H1 (cell line): ENCODE data around the gene NANOS2. TPM values are rescaled to one million over a fixed set of nuclear protein-coding genes. Genes with fewer than 3 reads are reported as not detected.

Experiments used
- CBX8 ChIP-seq: fragments of 300-800, 300-1000 bp; sonication (generic); IDR thresholded peaks from 2 replicates; pipeline ENCODE4 v1.7.1; 2016; ENCODE audit warnings: low read depth, low read length, borderline replicate concordance
- GABPA ChIP-seq: IDR thresholded peaks from 2 replicates; pipeline ENCODE4 v1.6.1; 2011; ENCODE audit warnings: mild to moderate bottlenecking, low read length, moderate library complexity, borderline replicate concordance; ENCODE audit not compliant: insufficient read depth
- GTF2F1 ChIP-seq: IDR thresholded peaks from 2 replicates; pipeline ENCODE4 v1.6.1; 2012; ENCODE audit warnings: low read depth, low read length, improper control_type of control experiment, borderline replicate concordance
- KDM1A ChIP-seq: fragments of 200-600, 300-600 bp; sonication (generic); IDR thresholded peaks from 2 replicates; pipeline ENCODE4 v1.7.1; 2016; ENCODE audit warnings: mild to moderate bottlenecking, low read length, borderline replicate concordance
- KDM4A ChIP-seq: IDR thresholded peaks from one replicate; pipeline ENCODE4 v1.7.1; 2012; ENCODE audit warnings: low read depth, mild to moderate bottlenecking, moderate library complexity, low read length, inconsistent platforms; ENCODE audit not compliant: severe bottlenecking
- POLR2AphosphoS5 ChIP-seq: IDR thresholded peaks from 2 replicates; pipeline ENCODE4 v1.6.1; 2011; ENCODE audit warnings: low read depth, low read length
- RNF2 ChIP-seq: fragments of 200-900, 300-1000 bp; sonication (generic); IDR thresholded peaks from 2 replicates; pipeline ENCODE4 v1.7.1; 2016; ENCODE audit warnings: borderline replicate concordance, low read depth, mild to moderate bottlenecking, antibody characterized with exemption, low read length; ENCODE audit not compliant: poor library complexity, severe bottlenecking; ENCODE audit errors: missing control alignments
- SP4 ChIP-seq: IDR thresholded peaks from 2 replicates; pipeline ENCODE4 v1.6.1; 2012; ENCODE audit warnings: low read length, inconsistent platforms
- ZNF274 ChIP-seq: IDR thresholded peaks from 2 replicates; pipeline ENCODE4 v1.7.0; 2012; ENCODE audit warnings: low read length, borderline replicate concordance; ENCODE audit errors: extremely low read depth
- polyA plus RNA-seq, 7 experiments: library from polyadenylated mRNA; depleted of rRNA in 3 of 7; stranded (reverse) in 5 of 7; unstranded in 2 of 7; fragments of >200 nt in 5 of 7; fragments of 200-250 nt in 2 of 7; gene quantifications; 1 replicate in 5 of 7; 2 replicates in 1 of 7; 4 replicates in 1 of 7; pipeline versions ENCODE4 v1.2.1 to v1.2.3, GENCODE V29; 2011 to 2013; ENCODE audit warnings: missing spikeins in 2 of 7, mixed read lengths in 2 of 7
- total RNA-seq: library from RNA; stranded (reverse); fragmentation: NEBNext Ultra II Directional; extraction: Animal tissue kit (Norgen Biotek cat#: 25700); gene quantifications from 2 replicates; pipeline ENCODE4 v1.2.1, GENCODE V29; 2021
- TF ChIP-seq, protein P1 (sequence below): fragments of 300-600 bp; sonication (generic); IDR thresholded peaks from 2 replicates; pipeline ENCODE4 v1.7.1; 2012; ENCODE audit warnings: low read length, moderate library complexity, mild to moderate bottlenecking, inconsistent platforms; ENCODE audit not compliant: insufficient replicate concordance
- TF ChIP-seq, protein P2 (sequence below): IDR thresholded peaks from 2 replicates; pipeline ENCODE4 v1.6.1; 2012; ENCODE audit warnings: inconsistent platforms

The NANOS2 gene
- total and polyA plus RNA-seq, 2 of the 8 experiments (the other 6 are each of a cell fraction or from before 2014, with no cell fraction given), result 0.20 TPM; not detected in 1

DNA sequence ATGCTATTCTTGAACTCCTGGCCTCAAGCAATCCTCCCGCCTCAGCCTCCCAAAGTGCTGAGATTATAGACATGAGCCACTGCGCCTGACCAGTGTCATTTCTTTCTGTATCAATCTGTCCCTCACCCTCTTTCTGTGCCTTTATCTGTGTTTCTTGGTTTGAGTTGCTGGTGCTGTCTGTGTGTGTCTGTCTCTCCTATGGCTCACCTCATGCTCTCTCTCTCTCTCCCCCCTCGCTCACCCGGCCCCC, 38.5 kb downstream of the NANOS2 start (continued):
- TF ChIP-seq, protein P1, sequence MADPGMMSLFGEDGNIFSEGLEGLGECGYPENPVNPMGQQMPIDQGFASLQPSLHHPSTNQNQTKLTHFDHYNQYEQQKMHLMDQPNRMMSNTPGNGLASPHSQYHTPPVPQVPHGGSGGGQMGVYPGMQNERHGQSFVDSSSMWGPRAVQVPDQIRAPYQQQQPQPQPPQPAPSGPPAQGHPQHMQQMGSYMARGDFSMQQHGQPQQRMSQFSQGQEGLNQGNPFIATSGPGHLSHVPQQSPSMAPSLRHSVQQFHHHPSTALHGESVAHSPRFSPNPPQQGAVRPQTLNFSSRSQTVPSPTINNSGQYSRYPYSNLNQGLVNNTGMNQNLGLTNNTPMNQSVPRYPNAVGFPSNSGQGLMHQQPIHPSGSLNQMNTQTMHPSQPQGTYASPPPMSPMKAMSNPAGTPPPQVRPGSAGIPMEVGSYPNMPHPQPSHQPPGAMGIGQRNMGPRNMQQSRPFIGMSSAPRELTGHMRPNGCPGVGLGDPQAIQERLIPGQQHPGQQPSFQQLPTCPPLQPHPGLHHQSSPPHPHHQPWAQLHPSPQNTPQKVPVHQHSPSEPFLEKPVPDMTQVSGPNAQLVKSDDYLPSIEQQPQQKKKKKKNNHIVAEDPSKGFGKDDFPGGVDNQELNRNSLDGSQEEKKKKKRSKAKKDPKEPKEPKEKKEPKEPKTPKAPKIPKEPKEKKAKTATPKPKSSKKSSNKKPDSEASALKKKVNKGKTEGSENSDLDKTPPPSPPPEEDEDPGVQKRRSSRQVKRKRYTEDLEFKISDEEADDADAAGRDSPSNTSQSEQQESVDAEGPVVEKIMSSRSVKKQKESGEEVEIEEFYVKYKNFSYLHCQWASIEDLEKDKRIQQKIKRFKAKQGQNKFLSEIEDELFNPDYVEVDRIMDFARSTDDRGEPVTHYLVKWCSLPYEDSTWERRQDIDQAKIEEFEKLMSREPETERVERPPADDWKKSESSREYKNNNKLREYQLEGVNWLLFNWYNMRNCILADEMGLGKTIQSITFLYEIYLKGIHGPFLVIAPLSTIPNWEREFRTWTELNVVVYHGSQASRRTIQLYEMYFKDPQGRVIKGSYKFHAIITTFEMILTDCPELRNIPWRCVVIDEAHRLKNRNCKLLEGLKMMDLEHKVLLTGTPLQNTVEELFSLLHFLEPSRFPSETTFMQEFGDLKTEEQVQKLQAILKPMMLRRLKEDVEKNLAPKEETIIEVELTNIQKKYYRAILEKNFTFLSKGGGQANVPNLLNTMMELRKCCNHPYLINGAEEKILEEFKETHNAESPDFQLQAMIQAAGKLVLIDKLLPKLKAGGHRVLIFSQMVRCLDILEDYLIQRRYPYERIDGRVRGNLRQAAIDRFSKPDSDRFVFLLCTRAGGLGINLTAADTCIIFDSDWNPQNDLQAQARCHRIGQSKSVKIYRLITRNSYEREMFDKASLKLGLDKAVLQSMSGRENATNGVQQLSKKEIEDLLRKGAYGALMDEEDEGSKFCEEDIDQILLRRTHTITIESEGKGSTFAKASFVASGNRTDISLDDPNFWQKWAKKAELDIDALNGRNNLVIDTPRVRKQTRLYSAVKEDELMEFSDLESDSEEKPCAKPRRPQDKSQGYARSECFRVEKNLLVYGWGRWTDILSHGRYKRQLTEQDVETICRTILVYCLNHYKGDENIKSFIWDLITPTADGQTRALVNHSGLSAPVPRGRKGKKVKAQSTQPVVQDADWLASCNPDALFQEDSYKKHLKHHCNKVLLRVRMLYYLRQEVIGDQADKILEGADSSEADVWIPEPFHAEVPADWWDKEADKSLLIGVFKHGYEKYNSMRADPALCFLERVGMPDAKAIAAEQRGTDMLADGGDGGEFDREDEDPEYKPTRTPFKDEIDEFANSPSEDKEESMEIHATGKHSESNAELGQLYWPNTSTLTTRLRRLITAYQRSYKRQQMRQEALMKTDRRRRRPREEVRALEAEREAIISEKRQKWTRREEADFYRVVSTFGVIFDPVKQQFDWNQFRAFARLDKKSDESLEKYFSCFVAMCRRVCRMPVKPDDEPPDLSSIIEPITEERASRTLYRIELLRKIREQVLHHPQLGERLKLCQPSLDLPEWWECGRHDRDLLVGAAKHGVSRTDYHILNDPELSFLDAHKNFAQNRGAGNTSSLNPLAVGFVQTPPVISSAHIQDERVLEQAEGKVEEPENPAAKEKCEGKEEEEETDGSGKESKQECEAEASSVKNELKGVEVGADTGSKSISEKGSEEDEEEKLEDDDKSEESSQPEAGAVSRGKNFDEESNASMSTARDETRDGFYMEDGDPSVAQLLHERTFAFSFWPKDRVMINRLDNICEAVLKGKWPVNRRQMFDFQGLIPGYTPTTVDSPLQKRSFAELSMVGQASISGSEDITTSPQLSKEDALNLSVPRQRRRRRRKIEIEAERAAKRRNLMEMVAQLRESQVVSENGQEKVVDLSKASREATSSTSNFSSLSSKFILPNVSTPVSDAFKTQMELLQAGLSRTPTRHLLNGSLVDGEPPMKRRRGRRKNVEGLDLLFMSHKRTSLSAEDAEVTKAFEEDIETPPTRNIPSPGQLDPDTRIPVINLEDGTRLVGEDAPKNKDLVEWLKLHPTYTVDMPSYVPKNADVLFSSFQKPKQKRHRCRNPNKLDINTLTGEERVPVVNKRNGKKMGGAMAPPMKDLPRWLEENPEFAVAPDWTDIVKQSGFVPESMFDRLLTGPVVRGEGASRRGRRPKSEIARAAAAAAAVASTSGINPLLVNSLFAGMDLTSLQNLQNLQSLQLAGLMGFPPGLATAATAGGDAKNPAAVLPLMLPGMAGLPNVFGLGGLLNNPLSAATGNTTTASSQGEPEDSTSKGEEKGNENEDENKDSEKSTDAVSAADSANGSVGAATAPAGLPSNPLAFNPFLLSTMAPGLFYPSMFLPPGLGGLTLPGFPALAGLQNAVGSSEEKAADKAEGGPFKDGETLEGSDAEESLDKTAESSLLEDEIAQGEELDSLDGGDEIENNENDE, result no peak
- TF ChIP-seq, protein P2, sequence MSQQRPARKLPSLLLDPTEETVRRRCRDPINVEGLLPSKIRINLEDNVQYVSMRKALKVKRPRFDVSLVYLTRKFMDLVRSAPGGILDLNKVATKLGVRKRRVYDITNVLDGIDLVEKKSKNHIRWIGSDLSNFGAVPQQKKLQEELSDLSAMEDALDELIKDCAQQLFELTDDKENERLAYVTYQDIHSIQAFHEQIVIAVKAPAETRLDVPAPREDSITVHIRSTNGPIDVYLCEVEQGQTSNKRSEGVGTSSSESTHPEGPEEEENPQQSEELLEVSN, result no peak
- TF ChIP-seq ZNF274 (no peak), SP4 (no peak), RNF2 (no peak), KDM4A (no peak), POLR2AphosphoS5 (no peak), KDM1A (no peak), GABPA (no peak), CBX8 (no peak), GTF2F1 (no peak)
